Measurements from ENCODE around the gene GLB1L3. TPM values are rescaled to one million over a fixed set of nuclear protein-coding genes. Genes with fewer than 3 reads are reported as not detected.
A peak's percentile ranks its signal among the peaks of the same experiment; 100 is the strongest.

Gene GLB1L3, protein sequence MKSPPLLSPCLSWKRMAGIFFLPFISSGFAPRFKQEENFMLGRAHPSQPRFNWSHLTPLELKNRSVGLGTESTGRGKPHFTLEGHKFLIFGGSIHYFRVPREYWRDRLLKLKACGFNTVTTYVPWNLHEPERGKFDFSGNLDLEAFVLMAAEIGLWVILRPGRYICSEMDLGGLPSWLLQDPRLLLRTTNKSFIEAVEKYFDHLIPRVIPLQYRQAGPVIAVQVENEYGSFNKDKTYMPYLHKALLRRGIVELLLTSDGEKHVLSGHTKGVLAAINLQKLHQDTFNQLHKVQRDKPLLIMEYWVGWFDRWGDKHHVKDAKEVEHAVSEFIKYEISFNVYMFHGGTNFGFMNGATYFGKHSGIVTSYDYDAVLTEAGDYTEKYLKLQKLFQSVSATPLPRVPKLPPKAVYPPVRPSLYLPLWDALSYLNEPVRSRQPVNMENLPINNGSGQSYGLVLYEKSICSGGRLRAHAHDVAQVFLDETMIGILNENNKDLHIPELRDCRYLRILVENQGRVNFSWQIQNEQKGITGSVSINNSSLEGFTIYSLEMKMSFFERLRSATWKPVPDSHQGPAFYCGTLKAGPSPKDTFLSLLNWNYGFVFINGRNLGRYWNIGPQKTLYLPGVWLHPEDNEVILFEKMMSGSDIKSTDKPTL
- not detected in 2 replicates for total RNA-seq (2014; rRNA removed)
- not detected for polyA plus RNA-seq (2012)

DNA sequence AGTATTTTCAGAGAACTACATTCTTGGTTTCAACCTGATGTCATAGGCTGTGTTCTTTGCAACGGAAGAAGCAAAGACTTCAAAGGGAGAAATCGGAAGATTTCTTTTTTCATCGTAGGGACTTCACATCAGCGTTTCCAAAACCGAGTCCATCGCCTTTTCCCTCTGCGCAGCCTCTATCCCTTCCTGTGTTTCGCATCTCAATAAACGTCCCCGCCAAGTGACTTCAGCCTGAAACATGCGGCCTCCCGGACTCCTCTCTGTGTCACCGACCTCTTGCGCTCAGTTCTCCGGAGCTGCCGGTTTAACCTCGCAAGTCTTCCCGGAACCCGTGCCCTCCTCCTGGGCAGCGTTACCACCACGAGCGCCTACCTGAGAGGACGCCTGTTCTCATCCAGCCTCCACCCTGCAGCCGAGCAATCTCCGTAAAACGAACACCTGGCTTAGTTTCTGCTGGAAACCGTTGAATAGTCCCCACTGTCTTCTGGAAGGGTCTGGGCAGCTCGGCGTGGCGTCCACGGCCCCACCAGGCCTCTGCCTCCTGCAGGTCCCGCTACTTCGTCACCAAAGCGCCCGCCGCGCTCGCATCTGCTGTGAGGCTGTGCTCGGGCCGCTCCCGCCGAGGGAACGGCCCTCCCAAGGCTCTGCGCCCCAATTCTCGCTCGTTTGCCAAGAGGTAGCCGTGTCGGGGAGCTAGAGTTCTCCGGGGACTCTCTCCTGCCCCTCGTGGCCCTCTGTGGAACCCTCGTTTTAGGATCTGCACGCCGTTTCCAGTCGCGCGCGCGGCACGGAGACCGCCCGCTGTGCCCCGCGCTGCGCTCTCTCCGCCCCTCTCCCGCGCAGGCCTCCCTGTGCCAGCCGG, at the start of gene GLB1L3:
GLB1L3 (plus strand) TSS at position 846 of the 862 bp plus-strand sequence. CDS start 362 bp downstream, outside the sequence.
- peak; percentile 12 for DNase-seq (ENCODE audit: low read depth)

DNA sequence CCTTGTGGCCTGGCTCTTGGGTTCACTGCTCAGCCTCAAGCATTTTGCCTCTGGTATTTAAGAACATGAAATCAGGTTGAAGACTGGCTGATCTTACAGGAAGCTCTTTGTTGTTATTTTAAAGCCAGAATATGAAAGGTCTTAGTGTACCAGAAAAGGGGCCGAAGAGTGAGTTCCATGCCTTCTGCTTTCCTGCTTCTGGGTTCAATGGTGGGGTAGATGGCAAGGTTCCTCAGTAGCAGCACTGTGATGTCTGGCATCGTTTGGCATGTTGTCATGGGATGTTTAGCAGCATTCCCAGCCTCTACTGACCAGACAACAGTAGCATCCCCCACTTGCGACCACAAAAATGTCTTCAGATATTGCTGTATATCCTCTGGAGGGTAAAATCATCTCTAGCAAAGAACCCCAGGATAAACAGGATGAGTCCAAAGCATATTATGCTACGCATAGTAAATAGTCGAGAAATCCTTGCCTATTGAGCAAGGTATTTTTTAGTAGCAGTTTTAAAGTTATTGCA, 49.3 kb upstream of the GLB1L3 start:
- DNase-seq (ENCODE audit: low read depth) = peak; percentile 9

DNA sequence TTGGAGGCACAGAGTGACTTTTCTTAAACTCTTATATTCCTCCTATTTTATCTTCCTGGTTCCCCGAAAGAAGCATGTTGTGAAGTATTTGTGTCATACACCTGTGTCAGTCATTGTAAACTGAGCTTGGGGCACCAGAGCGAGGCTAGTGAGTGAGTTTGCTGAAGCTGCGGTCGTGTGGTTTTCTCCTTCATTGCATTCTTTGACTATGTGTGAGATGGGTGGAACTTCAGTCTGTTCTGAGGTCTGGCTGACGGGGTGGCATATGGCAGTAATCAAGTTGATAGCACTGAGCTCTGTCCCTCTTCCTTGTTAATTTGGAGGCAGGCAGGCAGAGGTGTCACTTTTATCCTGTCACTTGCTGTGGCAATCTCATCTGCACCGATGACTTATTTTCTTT, 47.6 kb upstream of the GLB1L3 start:
- DNase-seq (ENCODE audit: low read depth) = no peak

DNA sequence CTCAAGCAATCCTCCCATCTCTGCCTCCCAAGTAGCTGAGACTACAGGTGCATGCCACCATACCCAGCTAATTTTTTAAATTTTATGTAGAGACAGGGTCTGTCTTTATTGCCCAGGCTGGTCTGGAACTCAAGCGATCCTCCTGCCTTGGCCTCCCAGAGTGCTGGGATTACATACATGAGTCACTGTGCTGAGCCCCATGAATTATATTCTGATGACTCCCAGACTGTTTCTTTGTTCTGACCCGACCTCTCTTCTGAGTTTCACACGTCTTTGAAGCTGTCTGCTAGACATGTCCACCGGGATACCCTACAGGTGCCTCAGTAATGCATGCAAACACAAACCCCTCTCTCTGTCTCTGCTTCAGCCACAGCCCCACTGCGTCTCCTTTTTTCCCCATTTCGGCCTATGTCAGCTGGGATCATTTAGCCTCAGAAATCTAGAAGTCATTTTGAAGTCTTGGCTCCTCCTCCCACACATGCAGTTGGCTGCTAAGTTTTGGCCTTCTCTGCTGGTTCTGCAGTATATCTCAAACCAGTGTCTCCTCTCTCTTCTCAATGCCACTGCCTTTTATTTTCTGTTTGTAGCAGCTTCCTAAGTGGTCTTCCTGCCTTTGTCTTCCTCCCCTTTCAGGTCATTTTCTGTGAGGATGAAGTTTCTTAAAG, 46.9 kb upstream of the GLB1L3 start:
- DNase-seq (ENCODE audit: low read depth) = no peak

DNA sequence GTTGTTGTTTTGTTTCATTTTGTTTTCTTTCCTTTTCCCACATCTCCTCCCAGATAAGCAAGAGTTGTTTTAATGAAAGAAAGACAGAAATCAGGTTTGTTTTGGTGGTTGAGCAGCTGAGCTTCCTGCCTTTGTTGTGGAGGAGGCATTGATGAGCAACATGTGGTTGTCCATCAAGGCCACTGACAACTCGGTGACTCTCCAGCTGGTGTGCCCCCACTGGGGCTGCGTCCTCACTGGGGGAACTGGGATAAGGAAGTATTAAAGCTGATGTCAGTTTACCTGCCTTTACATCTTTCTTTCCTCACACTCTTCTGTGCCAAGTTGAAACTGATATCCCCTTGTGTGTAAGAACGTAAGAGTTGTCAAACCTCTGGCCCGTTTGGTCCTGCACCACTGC, 45.8 kb upstream of the GLB1L3 start:
- peak; percentile 10 for DNase-seq (ENCODE audit: low read depth)

DNA sequence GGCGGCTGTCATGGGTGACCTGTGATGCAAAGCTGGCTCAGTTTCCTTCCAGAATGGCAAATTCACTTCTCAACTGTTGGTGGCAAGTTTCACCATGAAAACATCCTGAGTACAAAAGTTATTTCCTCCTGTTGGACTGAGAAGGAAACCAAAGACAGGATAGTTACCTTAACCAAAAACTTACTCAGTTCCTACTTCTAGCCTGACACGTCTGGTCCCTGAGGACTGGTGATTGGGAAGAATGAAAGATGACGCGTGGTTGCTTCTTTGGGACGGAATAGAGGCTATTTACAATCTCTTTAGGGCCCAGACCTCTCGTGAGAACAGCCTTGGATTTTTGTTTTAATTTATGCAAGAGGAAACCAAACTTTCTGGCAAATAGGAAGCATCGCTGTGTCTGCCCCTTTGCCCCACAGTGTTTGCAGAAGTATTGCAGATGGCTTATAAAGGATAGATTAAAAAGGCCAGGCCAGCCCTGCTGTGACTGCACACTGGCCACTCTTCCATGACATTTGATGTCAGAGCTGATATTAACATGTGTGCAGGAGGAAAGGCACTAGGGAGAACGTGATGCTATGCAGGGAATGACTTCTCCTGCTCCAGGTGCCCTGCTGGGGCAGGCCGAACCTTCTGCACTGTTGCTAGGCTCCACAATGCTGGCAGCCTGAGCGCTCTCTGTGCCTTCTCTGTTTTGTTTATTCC, 44.1 kb upstream of the GLB1L3 start:
- no peak for DNase-seq (ENCODE audit: low read depth)

DNA sequence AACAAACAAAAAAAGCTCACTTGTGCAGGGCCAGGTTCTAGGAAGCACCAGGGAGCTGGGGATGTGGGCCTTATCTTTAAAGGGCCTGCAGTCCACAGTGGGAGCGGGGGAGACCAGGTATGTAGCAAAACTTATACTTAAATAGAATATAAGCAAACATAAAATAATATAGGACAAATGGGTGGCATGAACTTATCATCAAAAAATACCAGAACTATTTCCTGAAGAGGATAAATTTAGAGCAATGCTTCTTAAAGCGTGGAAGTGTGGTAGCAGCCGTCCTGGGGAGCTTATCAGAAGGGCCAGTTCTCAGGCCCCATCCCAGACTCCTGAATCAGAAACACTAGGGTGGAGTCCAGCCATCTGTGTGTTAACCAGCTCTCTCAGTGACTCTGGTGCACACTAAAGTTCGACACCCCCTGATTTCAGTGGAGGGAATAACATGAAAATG, 42.4 kb upstream of the GLB1L3 start:
- DNase-seq (ENCODE audit: low read depth) = no peak

DNA sequence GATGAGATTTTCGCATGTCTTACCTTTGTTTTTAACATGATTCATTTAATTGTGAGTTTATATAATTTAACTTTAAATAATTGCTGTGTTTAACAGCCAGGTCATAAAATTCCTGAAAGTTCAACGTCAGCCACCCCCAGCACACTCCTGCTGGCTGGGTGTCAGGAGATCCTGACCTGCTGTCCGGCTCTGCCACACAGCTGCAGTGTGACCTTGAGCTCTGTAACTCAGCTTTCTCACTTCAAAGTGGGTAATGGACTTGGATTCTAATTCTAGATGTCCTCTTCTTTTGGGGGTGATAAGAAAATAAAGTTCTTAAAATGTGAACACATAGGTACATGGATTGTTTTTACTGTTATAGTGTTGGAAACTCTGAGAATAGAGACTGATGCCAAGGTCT, 40.8 kb upstream of the GLB1L3 start:
- no peak for DNase-seq (ENCODE audit: low read depth)

DNA sequence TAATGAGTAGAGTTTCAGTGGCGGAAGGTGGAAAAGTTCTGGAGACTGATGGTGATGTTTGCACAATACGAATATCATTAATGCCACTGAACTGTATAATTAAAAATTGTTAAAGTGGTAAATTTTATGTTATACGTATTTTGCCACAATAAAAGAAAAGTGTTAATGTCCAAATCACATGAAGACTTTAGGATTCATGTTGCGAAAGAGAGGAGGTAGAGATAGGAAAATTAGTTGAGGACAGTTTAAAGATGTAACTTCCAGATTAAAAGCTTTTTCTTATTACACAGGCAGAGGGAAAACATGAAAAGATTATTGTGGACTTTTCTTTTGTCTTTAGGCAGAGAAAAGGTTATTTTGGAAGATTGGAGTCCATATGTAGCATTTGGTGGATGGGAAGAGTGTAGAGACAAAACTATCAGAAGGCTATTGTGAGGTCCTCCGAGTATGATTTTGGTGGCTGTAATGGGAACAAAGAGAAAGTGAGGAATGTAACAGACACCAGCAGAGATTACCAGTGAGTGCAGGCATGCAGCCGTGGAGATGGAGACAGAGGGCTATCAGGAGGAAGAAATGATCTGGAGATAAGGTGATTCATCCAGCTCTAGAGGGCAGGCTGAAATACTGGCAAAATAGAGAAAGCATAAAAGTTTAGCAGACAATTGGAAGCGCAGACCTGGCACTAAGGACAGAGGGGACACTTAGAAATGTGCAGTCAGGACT, 39.2 kb upstream of the GLB1L3 start:
- no peak for DNase-seq (ENCODE audit: low read depth)

DNA sequence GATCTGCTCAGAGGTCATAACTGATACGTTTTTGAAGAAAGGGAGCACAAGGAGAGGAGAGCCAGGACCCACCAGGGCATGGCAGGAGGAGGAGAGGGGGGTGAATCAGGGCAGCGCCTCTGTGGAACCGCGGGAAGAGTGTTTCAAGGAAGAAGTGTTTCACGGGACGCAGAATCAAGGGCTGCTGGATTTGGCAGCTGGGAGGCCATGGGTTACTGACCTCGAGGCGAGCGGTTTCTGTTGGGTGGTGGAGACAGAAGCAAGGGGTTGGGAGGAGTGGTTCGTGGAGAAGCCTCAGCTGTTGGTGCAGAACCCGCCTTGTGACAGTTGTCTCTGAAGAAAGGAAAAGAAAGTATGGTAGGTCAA, 38.6 kb upstream of the GLB1L3 start:
- DNase-seq (ENCODE audit: low read depth) = no peak

DNA sequence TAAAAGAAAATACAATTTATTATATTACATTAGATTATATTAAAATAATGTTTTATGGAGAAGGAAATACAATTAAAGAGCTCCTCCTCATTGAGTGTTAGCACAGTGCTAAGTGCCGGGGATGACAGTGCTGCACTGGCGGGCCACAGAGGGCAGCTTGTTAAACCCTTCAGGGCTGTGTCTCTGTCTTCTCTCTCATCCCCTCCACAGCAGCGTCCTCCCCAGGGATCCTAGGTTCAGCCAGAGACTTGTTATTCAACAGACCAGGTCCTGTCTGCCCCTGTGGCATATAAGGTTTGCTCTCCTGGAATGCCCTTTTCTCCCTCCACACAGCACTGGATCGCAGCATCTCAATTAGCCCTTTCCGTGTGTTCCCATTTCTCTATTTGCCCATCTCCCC, 37.2 kb upstream of the GLB1L3 start:
- DNase-seq (ENCODE audit: low read depth) = no peak

DNA sequence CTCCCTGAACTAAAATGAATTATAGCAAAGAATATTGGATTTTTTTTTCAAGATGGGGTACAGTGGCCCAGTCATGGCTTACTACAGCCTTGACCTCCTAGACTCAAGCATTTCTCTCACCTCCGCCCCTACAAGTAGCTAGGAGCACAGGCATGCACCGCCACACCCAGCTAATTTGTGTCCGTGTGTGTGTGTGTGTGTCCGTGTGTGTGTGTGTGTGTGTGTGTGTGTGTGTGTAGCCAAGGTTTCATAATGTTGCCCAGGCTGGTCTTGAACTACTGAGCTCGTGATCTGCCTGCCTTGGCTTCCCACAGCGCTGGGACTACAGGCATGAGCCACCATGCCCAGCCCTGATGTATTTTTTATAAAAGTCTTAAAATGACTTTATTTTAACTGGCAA, 35.6 kb upstream of the GLB1L3 start:
- no peak for DNase-seq (ENCODE audit: low read depth)

DNA sequence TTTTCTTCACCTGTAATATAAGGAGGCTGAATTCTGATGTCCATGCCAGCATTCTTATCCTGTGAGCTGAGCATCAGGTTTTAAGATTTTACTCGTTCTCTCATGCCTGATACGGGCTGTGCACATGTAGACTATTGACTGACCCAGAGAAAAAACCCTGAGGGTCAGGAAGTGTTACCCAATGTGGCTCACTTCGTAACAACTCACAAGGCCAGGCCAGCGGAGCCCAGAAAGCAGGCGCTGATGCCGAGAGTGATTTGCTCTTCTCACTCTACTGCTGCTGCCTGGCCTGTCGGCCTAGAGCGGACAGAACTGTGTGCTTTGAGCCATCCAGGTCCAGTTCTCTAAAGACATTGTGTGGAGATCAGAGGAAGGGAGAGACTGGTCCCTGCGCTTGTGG, 33.8 kb upstream of the GLB1L3 start:
- no peak for DNase-seq (ENCODE audit: low read depth)

DNA sequence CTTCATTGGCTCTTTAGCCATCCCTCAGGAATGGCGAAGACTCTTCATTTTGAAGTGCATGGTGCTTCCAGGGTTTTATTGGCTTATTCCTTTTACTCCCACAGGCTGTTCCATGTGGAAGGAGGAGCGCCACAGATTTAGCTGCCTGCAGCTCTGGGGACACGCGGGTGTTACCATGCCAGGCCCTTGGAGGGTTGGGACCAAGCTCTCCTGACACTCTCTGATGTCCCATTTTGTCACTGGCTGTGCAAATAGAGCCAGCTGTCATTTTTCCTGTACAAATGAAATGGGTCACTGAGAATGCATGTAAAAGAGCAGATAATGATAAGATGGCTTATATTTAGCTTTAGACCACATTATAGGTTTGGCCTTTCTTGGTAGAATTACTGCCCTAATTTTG, 32.3 kb upstream of the GLB1L3 start:
- DNase-seq (ENCODE audit: low read depth) = no peak

DNA sequence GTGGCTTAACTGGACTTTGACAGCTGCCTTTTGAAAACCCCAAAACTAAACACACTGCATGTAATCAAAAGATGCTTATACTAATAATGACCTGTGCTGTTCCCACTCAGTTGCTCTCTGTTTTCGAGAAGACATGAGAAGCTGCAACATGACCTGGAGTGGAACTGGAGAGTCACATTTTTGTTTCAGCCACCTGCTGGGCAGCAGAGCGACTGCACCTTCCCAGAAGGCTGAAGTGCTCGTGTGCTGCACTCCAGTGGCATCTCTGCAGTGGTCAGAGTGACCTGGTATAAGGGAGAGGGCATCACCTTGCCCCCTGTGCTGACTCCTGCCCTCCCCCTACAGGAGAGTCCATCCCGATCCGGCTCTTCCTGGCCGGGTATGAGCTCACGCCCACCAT, 31.6 kb upstream of the GLB1L3 start:
- no peak for DNase-seq (ENCODE audit: low read depth)

DNA sequence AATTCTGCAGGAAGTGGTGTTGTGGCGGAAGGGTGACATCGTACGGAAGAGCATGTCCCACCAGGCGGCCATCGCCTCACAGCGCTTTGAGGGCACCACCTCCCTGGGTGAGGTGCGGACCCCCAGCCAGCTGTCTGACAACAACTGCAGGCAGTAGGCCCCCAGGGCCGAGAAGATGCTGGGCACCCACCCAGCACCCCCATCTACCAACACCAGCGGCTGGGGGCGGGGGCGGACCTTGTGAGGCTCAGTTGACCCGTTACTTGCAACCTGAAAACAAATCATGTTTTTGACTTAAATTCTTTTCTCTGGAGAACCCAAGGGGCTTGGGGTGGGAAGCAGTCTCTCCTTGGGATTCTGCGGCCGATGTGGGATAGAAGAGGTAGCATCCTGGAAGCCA, 30.7 kb upstream of the GLB1L3 start:
- DNase-seq (ENCODE audit: low read depth) = no peak

DNA sequence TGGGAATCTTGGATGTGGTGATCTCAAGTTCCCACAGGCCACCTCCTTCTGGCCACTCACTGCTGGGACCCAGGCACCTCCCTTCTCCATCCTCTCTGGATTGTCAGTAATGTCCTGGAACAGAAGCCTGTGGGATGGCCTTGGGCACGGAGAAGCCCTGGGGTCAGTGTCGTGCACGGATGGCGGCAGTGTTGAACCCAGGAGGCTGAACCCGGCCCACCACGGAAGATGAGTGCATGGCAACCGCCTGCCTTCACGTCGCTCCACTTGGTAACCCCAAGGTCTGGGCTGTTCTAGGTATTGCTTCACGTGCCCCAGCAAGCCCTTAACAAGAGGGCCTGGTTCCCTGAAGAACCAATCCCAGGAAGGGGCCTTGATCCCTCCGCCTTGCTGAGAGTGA, 30.1 kb upstream of the GLB1L3 start:
- DNase-seq (ENCODE audit: low read depth) = no peak

DNA sequence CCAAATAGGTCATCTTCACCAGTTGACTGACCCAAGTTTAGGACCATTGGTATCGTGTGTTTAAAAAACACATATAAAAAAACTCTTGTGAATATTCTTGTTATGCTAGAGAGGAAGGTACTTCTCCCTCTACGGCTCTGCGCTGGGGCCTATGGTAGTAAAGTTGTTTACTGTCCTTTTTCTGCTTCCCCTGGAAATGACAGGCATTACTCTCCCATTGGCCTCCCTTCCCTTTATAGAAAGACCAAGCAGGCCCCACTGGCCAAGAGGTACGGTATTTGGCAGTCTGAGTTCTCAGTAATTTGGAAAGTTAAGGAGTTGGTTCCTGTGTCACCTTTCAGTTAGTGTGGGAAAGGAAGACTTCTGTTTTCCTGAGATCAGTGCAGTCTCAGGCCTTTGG, 29.5 kb upstream of the GLB1L3 start:
- DNase-seq (ENCODE audit: low read depth) = no peak

DNA sequence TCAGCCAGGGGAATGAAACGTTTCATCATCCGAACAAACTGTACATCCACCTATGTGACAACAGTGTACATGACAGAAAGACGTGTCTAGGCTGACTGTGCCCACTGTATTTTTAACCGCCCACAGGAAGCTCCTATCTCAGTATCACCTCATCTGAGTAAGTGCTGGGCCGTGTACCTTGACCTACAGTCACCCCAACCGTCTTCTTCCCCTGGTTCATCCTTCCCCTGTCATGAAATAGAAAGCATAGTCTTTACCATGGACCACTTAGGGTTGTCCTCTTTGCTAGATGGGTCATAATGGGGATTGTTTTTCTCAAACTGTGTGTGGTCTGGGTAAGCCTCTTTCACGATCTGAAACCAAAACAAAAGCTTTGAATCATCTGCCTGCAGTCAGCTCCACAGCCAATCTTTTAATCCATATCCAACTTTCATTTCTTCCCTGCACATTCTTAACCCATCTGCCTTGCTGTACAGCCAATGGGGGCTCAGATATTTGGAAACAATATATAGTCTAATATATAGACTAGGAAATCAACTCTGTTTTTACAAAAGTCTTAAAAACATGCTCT, 27.2 kb upstream of the GLB1L3 start:
- DNase-seq (ENCODE audit: low read depth) = no peak

DNA sequence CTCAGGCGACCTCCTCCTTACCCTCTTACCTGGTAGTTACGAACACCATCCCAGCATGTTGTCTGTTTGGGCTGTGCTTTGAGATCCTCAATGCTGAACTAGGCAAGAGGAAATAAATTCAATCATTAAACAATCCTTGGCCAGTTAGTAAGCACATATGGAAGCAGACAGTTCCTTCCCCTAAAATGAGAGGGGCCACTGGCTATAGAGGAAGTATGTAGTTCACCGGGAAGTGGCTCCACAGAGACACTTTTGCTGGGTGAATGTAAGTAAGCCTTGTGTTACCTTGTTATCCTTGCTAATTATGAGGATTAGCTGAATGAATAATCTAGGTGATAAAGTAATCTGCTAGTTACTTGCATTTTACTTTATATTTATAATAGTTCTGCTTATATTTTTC, 25.9 kb upstream of the GLB1L3 start:
- no peak for DNase-seq (ENCODE audit: low read depth)
